ENCODE results near the gene ZKSCAN3.
A peak's percentile ranks its signal among the peaks of the same experiment; 100 is the strongest.
"Not testable (repeated sequence)": the region's sequence is repeated elsewhere in the genome, so short reads cannot be mapped to it uniquely, and the experiment has no call there.

Gene ZKSCAN3

DNA sequence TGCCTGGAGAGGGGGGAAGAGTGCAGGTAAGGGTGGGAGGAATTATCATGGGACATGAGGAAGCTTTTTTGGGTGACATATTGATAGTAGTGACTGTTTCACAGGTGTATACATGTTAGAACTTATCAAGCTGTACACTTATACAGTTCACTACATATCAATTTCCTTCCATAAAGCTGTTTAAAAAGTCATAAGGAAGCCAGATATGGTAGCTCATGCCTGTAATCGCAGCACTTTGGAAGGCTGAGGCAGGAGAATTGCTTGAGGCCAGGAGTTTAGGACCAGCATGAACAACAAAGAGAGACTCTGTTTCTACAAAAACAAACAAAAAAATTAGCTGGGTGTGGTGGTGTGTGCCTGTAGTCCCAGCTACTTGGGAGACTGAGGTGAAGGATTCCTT is 28.1 kb downstream of the ZKSCAN3 start:
- DNase-seq, result no peak

DNA sequence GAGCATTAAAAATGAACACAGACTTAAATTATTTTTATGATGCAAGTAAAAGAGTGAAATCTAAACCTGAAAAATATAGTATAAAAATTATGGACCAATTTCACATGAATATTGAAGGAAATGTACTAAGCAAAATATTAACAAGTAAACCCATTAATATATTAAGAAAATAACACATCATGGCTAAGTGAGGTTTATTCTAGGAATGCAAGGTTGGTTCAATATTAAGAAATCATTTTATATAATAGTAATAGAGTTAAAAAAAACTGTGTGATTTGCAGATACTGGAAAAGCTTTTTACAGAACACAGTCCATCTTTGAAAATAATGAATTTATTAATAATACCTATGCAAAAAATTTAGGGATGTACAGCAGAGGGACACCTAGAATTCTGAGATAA is 28.9 kb downstream of the ZKSCAN3 start:
- DNase-seq, result no peak

DNA sequence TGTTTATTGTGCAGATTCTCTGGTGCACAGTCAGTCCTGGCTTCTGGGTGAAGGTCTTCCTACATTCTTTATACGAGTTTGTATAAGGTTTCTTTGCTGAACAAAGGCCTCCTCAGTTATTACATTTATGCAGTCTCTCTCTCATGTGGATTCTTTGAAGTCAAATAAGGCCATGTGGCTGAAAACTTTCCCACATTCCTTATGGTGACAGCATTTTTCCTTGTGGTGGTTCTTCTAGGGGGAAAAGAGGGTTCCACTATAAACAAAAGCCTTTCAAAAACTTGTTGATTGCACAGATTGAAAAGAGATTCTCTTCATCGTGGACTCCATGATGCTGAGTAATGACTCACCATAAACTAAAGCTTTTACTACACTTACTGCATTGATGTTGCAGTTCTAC is 30.6 kb downstream of the ZKSCAN3 start:
- no peak for DNase-seq

DNA sequence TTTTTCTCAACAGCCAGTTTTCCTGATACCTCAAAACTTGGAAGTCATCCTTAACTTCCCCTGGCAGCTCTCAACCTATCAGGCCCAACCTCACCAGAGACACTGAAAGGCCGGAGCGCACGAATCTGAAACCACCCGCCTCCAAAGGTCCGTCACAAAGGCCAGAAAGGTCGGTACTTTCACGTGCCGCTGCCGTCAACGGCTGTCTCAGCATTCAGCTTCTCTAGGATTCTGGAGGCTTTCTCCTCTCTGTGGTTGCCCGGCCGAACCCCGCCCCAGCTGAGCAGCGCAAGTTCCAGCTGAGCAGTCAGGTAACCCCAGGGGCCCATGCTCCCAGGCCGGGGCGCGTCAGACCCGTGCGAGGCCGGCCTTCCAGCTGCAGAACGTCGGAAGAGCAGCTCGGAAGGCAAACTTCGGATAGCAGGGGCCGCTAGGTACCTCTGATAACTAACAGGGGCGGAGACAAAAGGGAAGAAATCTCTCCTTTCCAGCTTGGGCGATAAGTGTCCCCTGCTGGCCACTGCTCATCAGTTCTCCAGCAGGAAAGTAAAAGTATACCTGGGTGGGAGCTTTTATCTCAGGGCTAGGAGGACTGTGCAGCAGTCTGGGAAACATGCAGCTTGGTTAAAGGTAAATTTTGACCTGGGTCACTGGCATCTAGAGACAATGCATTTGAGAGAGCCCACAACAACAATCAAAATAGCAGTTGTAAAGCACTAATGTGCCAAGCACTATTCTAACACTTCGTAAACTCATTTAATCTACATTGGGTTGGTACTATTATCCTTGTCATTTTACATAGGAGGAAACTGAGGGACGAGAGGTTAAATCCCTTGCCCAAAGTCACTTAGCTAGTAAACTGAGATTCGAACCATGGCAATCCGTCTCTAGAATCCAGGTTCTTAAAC is 33.7 kb downstream of the ZKSCAN3 start:
- DNase-seq, result peak; percentile 96

DNA sequence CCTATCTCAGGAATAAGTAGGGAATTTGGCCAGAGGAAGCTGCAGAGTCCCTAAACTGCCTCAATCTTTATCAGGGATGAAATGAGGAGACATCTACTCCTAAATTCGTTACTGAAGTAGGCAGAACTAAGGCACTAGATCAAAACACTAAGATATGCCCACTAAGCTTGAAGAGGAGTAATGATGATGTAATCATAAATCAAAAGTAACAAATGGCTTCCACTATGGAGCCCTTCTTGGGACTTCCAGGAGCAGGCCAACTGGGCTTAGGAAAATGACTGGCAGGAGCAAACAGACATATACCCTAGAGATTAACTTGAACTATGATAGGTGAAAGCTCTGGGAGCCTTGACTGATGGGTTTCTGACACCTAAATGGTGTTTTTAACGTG is 34.4 kb downstream of the ZKSCAN3 start:
- peak; percentile 5 for DNase-seq

DNA sequence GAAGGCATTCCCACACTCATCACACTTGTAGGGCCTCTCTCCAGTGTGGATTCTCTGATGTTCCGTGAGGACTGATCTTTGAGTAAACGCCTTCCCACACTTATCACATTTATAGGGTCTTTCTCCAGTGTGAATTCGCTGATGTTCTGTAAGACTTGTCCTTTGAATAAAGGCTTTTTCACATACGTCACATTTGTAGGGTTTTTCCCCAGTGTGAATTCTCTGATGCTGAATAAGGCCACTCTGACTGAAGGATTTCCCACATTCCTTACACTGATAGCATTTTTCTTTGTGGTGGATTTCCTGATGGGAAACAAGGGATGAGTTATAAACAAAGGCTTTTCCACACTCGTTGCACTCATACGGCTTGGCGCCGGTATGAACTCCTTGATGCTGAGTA is 40.9 kb downstream of the ZKSCAN3 start:
- DNase-seq, result no peak

DNA sequence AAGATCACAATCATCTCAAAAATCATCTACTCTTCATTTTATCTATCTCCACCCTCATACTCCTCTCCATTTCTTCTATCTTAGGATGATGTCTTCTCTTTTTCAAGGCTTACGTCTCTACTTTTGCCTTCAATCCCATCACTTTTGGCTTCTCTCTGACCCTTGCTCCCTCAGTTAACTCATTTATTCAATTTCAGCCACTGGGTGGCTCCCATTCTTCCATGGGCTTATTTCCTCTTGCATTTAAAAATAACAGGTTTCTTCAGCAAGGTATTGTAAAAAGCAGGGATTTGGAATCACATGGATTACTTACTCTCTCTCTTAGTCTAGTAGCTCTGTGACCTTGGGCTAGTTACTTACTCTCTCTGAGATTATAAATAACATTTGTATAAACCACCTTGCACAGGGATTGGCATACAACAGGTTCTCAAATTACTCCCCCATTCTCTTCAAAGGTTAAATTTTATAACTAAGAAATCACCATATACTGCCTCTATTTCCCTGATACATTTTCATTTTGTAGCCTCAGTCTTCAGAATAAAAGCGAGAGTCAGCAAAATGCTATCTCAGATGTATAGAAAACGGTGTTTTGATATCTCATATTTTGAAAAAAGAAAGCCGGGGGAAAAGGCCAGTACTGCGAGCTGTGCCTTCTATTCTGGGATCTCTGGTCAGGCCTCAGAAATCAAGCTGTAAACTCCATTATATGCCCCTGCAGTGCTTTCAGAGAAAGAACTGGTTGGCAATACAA is 44.3 kb downstream of the ZKSCAN3 start:
- DNase-seq, result peak; percentile 1

DNA sequence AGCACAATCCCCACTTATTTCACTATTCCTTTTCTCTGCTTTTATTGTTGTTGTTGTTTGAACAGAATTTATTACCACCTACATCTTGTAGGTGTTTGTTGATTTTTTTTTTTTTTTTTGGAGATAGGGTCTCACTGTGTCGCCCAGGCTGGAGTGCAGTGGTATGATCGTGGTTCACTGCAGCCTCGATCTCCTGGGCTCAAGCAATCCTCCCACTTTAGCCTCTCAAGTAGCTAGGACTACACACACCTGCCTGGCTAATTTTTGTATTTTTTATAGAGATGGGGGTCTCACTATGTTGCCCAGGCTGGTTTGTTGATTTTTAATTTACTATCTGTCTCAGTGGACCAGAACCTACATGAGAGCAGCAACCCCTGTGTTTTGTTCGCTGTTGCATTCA is 46.2 kb downstream of the ZKSCAN3 start:
- DNase-seq, result no peak

DNA sequence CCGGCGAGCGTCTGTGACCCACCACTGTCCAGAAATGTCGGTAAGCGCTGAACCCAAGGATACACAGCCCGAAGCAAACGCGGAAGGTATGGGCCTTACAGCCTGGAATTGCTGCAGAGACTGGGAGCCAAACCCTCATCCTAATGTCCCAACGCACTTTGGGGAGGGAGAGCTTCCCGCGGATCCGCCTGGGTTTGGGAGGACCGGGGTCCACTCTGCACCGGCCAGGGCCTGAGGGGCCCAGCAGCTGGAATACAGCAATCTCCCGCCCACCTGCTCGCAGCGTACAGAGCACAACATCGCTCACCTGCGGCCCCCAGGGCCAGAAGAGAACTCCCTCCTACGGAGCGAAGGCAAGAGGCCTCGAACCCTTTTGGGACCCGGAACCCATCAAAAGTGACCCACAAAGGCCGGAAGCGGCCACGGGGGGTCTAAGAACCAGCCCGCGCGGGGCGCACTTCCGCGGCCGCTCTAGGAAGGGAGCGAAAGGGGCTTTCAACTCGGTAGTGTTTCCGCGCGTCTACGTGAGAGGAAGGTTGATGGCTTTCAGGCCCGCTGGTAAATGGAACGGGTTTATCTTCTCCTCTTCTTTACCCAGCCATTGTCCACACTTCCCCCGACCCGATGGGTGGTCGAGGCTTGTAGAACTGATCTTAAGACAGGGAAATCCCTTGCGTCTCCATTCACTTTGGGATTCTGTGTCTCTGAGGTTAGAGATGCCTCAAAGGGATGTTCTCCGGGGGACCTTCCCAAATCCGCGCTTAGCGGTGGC is 49.8 kb downstream of the ZKSCAN3 start, which contains the start of gene ZSCAN12:
ZSCAN12 (minus strand) TSS at position 398 of the 772 bp plus-strand sequence. CDS start 1,342 bp downstream, outside the sequence.
- DNase-seq, result peak; percentile 97

DNA sequence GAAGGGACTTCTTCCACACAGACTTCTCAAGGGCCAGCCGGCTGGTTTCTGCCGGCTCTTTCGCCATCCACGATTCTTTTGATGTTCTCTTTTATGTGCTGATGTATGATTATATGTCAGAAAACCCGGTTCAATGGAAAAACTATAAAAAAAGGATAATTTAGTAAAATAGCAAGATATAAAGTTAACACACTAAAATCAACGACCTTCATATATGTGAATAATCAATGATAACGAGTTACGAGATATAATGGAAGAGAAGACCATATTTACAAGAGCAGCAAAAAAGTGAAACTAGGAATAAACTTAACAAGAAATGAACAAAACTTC is 50.3 kb downstream of the ZKSCAN3 start:
- DNase-seq, result no peak

DNA sequence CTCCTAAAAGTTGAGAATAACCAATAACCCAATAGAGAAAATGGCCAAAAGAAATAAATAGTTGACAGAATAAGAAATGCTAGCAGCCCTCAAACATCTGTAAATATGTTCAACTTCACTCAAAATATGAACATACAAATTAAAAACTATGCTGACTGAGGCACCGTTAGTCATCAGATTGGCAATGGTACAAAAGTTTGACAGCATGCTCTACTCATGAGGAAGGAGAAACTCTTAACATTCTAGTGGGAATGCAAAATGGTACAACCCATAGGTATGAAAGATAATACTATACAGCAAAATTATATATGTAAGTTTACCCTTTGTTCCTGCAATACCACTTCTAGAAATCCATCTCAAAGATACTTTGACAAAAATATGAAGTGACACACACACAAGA is 51.4 kb downstream of the ZKSCAN3 start:
- DNase-seq, result no peak

DNA sequence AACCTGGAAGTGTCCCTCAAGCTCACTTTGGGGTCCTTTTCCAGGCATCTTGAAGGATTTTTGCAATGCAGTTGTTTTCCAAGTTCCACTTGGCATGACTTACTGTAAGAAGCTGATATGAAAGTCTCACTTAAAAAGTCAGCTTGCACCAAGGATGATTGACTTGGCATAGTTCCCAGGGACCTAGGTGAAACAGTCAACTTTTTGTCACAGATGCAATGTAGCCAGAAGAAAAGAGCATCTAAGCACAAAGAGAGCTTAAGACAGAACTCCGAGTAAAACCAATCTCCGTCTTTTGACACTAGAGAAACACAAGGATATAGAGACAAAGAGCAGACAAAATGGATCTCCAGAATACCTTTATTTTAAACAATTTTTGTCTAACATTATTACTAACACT is 52.5 kb downstream of the ZKSCAN3 start:
- peak; percentile 5 for DNase-seq

DNA sequence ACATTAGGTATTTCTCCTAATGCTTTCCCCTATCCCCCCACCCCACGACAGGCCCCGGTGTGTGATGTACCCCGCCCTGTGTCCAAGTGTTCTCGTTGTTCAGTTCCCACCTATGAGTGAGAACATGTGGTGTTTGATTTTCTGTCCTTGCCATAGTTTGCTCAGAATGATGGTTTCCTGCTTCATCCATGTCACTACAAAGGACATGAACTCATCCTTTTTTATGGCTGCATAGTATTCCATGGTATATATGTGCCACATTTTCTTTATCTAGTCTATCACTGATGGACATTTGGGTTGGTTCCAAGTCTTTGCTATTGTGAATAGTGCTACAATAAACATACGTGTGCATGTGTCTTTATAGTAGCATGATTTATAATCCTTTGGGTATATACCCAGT is 54.2 kb downstream of the ZKSCAN3 start:
- not testable (repeated sequence) for DNase-seq

DNA sequence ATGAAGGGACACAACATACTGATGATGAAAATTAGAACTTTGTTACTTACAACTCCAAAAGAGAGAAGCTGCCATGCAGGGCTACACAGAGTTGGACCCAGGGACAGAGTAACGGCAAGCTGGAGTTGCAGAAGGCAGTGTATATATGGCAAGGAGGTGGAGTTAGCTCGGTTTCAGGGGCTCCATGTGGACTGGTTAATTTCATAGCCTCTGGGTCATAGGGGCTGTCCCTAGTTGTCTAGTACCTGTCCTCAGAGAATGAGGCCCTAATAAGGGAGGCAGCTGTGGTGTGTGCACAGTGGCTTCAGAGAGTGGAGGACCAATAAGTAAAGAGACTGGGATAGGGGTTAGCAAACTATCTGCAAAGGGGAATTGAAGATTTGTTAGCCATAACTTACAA is 57.7 kb downstream of the ZKSCAN3 start:
- DNase-seq, result no peak

DNA sequence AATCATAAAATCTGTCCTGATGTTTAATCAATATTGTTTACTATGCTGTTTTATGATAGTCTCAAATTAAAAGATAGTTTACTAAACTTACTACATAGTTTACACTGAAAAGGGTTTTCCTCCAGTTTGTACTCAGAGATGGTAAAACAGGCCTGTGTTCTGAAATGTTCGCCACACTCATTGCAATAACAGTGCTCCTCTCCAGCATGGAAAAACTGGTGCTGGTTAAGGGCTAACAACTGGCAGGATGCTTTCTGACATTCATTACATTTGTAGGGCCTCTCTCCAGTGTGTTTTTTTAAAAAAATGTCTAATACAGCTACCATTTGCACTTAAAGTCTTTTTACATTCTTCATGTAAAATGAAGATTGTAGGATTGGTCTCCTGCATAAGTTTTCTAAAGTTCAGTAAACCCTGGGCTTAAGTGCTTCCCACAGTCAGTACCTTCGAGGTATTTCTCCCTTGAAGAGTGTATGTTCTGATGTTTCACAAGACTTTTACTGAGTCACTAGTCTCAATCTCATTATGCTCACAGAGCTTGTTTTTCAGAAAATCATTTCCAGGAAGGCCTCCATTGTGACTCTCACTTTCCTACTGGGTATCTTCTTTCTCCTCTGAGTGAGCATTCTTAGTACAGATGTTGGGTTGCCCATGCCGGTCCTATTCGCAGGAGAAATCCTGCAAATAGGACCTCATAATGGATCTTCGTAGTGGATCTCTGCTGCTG is 58.5 kb downstream of the ZKSCAN3 start:
- DNase-seq, result no peak

DNA sequence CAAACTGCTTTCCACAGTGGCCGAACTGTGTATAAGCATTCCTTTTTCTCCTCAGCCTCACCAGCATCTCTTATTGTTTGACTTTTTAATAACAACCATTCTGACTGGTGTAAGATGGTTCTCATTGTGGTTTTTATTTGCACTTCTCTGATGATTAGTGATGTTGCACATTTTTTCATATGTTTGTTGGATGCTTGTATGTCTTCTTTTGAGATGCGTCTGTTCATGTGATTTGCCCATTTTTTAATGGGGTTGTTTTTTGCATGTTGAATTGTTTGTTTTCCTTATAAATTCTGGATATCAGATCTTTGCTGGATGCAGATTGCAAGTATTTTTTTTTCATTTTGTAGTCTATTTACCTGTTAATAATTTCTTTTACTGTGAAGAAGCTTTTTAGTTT is 61.0 kb downstream of the ZKSCAN3 start:
- DNase-seq, result no peak

DNA sequence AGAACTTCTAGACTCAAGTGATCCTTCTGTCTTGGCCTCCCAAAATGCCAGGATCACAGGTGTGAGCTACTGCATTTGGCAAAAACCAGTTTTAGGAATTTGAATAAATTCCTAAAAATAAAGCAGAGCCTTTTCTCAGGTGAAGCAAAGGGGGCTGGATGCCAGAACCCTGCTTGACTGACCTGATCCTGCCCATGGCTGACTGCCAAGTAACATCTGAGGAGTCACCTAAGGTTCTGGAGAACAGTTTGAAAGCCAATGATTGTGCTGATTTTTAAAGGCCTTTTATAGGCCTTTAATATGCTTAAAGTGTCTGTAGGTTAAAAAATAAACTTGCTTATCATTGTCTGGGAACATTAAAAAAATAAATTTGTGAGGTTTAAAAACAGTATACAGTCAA is 63.9 kb downstream of the ZKSCAN3 start:
- DNase-seq, result no peak

Data from NCI-H69 (cell line).